ENCODE measurements around the gene ATG9B. TPM values are rescaled to one million over a fixed set of nuclear protein-coding genes. Genes with fewer than 3 reads are reported as not detected.
A peak's percentile ranks its signal among the peaks of the same experiment; 100 is the strongest.

The ATG9B gene
- total and polyA plus RNA-seq, 2 donors (not counting 3 experiments of a cell fraction or from before 2014, with no cell fraction given): 0.04 TPM; not detected in 1

DNA sequence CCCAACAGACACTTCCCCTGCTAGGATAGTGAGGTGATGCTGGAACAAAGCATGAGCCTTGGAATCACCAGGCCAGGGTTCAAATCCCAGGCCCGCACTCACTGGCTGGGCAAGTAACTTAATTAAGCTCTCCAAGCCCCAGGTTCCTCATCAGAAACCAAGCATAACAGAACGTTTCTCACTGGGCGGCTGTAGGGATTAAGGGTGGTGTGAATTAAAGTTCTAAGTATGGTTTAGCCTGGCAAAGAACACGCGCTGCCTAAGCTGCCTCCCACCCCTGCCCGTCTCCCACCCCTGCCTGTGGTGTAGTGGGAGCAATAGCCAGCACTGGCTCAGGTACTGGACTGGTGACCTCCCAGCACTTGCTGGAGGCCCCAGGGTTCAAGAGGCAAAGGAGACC, 40.7 kb upstream of the ATG9B start:
- Histone ChIP-seq H3K9me3 (replicated peaks; ENCODE audit: control insufficient read depth, insufficient read depth, low read length) (no peaks in the 10 kb centered on the region), H3K27me3 (ENCODE audit: control insufficient read depth in 2 of 2, insufficient read depth in 2 of 2, low read length in 2 of 2) (no peaks in the 10 kb centered on the region), H3K9ac (replicated peaks; ENCODE audit: extremely low read depth, insufficient read depth, low read length) (no peak overlapping the region), H2AFZ (ENCODE audit: low read depth, low read length) (no peak overlapping the region), H4K20me1 (replicated peaks; ENCODE audit: control insufficient read depth, extremely low read depth, insufficient read depth, low read length) (no peaks in the 10 kb centered on the region), H3K36me3 (ENCODE audit: control insufficient read depth in 2 of 2, extremely low read depth in 1 of 2, insufficient read depth in 2 of 2, low read length in 2 of 2) (peaks cover 15 to 48% of the 10 kb centered on the region in 2 experiments), H3K4me1 (ENCODE audit: control insufficient read depth, extremely low read depth, insufficient read depth, low read length) (peaks cover 10% of the 10 kb centered on the region), H3K4me2 (ENCODE audit: insufficient read depth, low read length) (no peak overlapping the region), H3K79me2 (ENCODE audit: control insufficient read depth, insufficient read depth, low read length) (peaks cover 30% of the 10 kb centered on the region), H3K9me1 (replicated peaks; ENCODE audit: control insufficient read depth, extremely low read depth, insufficient read depth, low read length) (no peaks in the 10 kb centered on the region), H3K27ac (ENCODE audit: insufficient read depth, low read depth, low read length) (no peak overlapping the region), H3K4me3 (replicated peaks in 1 of 3; ENCODE audit: insufficient read depth in 1 of 3, low read depth in 1 of 3, low read length in 3 of 3) (no peak overlapping the region)
- TF ChIP-seq FOS (IDR thresholded peaks at IDR 0.05; ENCODE audit: borderline replicate concordance, insufficient read depth, low read length): no peak
- no peak for TF ChIP-seq POLR2A (IDR thresholded peaks at IDR 0.05; ENCODE audit: low read depth, low read length)
- no TSS peak for BruUV-seq (replicated peaks)
- intact Hi-C loops (cut with micrococcal nuclease) (no loop called here), dilution Hi-C loops (cut with MboI; ENCODE audit: extremely low pct_ligation_motif_present, low sequenced_read_pairs) (no loop called here)
- ChIA-PET CTCF (no interaction called here), POLR2A (no interaction called here)
- DNase-seq (ENCODE audit: low read depth, low spot score) (no peak), FAIRE-seq (no peak)

DNA sequence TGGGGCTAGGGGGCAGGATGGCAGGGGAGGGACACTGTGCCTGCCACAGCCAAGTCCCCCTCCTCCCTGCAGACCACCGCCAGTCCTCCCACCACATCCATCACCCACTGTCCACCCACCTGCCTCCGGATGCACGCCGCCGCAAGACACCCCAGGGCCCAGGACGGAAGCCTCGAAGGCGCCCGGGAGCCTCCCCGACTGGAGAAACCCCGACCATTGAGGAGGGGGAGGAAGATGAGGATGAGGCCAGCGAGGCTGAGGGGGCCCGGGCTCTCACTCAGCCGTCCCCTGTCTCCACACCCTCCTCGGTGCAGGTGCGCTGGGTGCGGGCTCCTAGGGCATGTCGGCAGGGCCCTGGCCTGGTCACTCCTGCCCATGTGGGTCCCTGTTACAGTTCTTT, 40.2 kb upstream of the ATG9B start:
- Histone ChIP-seq H4K20me1 (replicated peaks; ENCODE audit: control insufficient read depth, extremely low read depth, insufficient read depth, low read length) (no peaks in the 10 kb centered on the region), H3K9me1 (replicated peaks; ENCODE audit: control insufficient read depth, extremely low read depth, insufficient read depth, low read length) (no peaks in the 10 kb centered on the region), H3K79me2 (ENCODE audit: control insufficient read depth, insufficient read depth, low read length) (peaks cover 34% of the 10 kb centered on the region), H3K27me3 (ENCODE audit: control insufficient read depth in 2 of 2, insufficient read depth in 2 of 2, low read length in 2 of 2) (no peaks in the 10 kb centered on the region), H3K9ac (replicated peaks; ENCODE audit: extremely low read depth, insufficient read depth, low read length) (no peak overlapping the region), H3K27ac (ENCODE audit: insufficient read depth, low read depth, low read length) (no peak overlapping the region), H3K36me3 (ENCODE audit: control insufficient read depth in 2 of 2, extremely low read depth in 1 of 2, insufficient read depth in 2 of 2, low read length in 2 of 2) (peaks cover 12 to 43% of the 10 kb centered on the region in 2 experiments), H3K9me3 (replicated peaks; ENCODE audit: control insufficient read depth, insufficient read depth, low read length) (no peaks in the 10 kb centered on the region), H3K4me1 (ENCODE audit: control insufficient read depth, extremely low read depth, insufficient read depth, low read length) (peaks cover 10% of the 10 kb centered on the region), H3K4me2 (ENCODE audit: insufficient read depth, low read length) (no peak overlapping the region), H3K4me3 (replicated peaks in 1 of 3; ENCODE audit: insufficient read depth in 1 of 3, low read depth in 1 of 3, low read length in 3 of 3) (no peak overlapping the region), H2AFZ (ENCODE audit: low read depth, low read length) (no peak overlapping the region)
- FAIRE-seq (no peak), DNase-seq (ENCODE audit: low read depth, low spot score) (no peak)
- intact Hi-C loops (cut with micrococcal nuclease) (no loop called here), dilution Hi-C loops (cut with MboI; ENCODE audit: extremely low pct_ligation_motif_present, low sequenced_read_pairs) (no loop called here)
- ChIA-PET CTCF (no interaction called here), POLR2A (no interaction called here)
- TF ChIP-seq MYC (IDR thresholded peaks at IDR 0.05; ENCODE audit: low read depth, low read length) (no peak), POLR2AphosphoS5 (IDR thresholded peaks at IDR 0.05; ENCODE audit: insufficient read depth, low read depth, low read length) (no peak), EZH2 (IDR thresholded peaks at IDR 0.05; ENCODE audit: borderline replicate concordance, low read depth, low read length, severe bottlenecking) (no peak), JUN (IDR thresholded peaks at IDR 0.05; ENCODE audit: borderline replicate concordance, insufficient read depth, insufficient read length, low read depth) (no peak), GATA2 (IDR thresholded peaks at IDR 0.05; ENCODE audit: insufficient read depth, insufficient read length, low read depth, low read length) (no peak), FOS (IDR thresholded peaks at IDR 0.05; ENCODE audit: borderline replicate concordance, insufficient read depth, low read length) (no peak), POLR2A (IDR thresholded peaks at IDR 0.05; ENCODE audit: low read depth, low read length) (no peak)
- TF ChIP-seq, protein P1, sequence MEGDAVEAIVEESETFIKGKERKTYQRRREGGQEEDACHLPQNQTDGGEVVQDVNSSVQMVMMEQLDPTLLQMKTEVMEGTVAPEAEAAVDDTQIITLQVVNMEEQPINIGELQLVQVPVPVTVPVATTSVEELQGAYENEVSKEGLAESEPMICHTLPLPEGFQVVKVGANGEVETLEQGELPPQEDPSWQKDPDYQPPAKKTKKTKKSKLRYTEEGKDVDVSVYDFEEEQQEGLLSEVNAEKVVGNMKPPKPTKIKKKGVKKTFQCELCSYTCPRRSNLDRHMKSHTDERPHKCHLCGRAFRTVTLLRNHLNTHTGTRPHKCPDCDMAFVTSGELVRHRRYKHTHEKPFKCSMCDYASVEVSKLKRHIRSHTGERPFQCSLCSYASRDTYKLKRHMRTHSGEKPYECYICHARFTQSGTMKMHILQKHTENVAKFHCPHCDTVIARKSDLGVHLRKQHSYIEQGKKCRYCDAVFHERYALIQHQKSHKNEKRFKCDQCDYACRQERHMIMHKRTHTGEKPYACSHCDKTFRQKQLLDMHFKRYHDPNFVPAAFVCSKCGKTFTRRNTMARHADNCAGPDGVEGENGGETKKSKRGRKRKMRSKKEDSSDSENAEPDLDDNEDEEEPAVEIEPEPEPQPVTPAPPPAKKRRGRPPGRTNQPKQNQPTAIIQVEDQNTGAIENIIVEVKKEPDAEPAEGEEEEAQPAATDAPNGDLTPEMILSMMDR (IDR thresholded peaks at IDR 0.05; ENCODE audit: extremely low read depth in 1 of 2, insufficient read depth in 1 of 2, low read depth in 1 of 2, low read length in 2 of 2): no peak
- TF ChIP-seq, protein P2, sequence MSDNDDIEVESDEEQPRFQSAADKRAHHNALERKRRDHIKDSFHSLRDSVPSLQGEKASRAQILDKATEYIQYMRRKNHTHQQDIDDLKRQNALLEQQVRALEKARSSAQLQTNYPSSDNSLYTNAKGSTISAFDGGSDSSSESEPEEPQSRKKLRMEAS (IDR thresholded peaks at IDR 0.05; ENCODE audit: insufficient read depth, insufficient read length): no peak
- TSS peak; percentile 4 for BruUV-seq (replicated peaks)
